ENCODE results near the gene CYSTM1.

The CYSTM1 gene

DNA sequence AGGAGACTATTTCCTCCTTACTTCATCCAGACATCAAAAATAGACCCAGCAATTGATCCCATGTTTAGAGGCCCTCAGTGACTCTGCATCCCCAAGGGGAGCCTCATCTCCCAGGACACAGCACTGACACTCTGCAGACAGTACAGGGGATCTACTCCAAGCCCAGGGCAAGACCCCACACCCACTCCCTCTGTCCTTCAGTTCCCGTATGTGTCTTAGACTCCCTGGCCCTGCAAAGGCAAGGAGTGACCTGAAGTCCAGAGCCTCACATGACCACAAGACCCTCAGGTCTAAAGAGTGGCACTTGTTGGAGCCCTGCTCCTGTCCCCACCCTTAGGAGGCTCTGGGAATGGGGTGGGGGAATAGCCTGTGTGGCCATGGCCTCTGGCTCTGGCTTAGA lies 27.5 kb upstream of the CYSTM1 start:
- ATAC-seq, result no peak
- TF ChIP-seq ZFP3 (CRISPR knock-in tag; IDR thresholded peaks at IDR 0.05), result no peak
- TF ChIP-seq, protein P1, sequence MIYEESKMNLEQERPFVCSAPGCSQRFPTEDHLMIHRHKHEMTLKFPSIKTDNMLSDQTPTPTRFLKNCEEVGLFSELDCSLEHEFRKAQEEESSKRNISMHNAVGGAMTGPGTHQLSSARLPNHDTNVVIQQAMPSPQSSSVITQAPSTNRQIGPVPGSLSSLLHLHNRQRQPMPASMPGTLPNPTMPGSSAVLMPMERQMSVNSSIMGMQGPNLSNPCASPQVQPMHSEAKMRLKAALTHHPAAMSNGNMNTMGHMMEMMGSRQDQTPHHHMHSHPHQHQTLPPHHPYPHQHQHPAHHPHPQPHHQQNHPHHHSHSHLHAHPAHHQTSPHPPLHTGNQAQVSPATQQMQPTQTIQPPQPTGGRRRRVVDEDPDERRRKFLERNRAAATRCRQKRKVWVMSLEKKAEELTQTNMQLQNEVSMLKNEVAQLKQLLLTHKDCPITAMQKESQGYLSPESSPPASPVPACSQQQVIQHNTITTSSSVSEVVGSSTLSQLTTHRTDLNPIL (CRISPR knock-in tag; IDR thresholded peaks at IDR 0.05; ENCODE audit: low read depth), result no peak

DNA sequence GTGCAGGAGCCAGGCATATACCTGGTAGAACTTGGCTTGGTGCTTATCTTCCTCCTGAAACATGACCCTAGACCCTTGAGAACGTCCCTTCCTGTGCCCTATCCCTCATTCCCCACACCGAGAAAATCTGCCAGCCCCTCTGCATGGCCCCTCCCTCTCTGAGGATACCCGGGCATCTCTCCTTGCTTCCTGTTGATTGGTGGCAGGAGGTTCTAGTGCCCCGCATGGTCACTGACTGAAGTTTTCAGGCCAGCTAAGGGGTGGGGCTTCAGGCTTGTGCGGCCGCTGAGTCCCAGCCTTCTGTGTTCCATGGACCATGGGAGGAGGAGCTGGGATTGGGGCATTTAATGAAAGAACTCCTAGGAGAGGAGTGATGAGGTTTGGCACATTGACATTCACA lies 26.5 kb upstream of the CYSTM1 start:
- TF ChIP-seq BACH2 (CRISPR knock-in tag; IDR thresholded peaks at IDR 0.05; ENCODE audit: borderline replicate concordance) (no peak), TOX (CRISPR knock-in tag; IDR thresholded peaks at IDR 0.05; ENCODE audit: borderline replicate concordance) (no peak), ESRRG (CRISPR knock-in tag; IDR thresholded peaks at IDR 0.05) (no peak), GLIS3 (CRISPR knock-in tag; IDR thresholded peaks at IDR 0.05) (no peak), TCF4 (CRISPR knock-in tag; IDR thresholded peaks at IDR 0.05; ENCODE audit: borderline replicate concordance) (no peak), ZFP3 (CRISPR knock-in tag; IDR thresholded peaks at IDR 0.05) (no peak), RARB (CRISPR knock-in tag; IDR thresholded peaks at IDR 0.05) (no peak), ARNTL (CRISPR knock-in tag; IDR thresholded peaks at IDR 0.05; ENCODE audit: borderline replicate concordance, low read depth) (no peak), ZFP30 (CRISPR knock-in tag; IDR thresholded peaks at IDR 0.05) (no peak), ZNF8 (CRISPR knock-in tag; IDR thresholded peaks at IDR 0.05) (no peak), OSR1 (CRISPR knock-in tag; IDR thresholded peaks at IDR 0.05) (no peak), SNAI2 (CRISPR knock-in tag; IDR thresholded peaks at IDR 0.05) (no peak), CSDC2 (CRISPR knock-in tag; IDR thresholded peaks at IDR 0.05) (no peak), ZC3H10 (CRISPR knock-in tag; IDR thresholded peaks at IDR 0.05) (no peak), PPARA (CRISPR knock-in tag; IDR thresholded peaks at IDR 0.05; ENCODE audit: borderline replicate concordance) (no peak), ISL1 (CRISPR knock-in tag; IDR thresholded peaks at IDR 0.05) (no peak)
- TF ChIP-seq, protein P2, sequence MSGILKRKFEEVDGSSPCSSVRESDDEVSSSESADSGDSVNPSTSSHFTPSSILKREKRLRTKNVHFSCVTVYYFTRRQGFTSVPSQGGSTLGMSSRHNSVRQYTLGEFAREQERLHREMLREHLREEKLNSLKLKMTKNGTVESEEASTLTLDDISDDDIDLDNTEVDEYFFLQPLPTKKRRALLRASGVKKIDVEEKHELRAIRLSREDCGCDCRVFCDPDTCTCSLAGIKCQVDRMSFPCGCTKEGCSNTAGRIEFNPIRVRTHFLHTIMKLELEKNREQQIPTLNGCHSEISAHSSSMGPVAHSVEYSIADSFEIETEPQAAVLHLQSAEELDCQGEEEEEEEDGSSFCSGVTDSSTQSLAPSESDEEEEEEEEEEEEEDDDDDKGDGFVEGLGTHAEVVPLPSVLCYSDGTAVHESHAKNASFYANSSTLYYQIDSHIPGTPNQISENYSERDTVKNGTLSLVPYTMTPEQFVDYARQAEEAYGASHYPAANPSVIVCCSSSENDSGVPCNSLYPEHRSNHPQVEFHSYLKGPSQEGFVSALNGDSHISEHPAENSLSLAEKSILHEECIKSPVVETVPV (CRISPR knock-in tag; IDR thresholded peaks at IDR 0.05), result no peak
- TF ChIP-seq, protein P3, sequence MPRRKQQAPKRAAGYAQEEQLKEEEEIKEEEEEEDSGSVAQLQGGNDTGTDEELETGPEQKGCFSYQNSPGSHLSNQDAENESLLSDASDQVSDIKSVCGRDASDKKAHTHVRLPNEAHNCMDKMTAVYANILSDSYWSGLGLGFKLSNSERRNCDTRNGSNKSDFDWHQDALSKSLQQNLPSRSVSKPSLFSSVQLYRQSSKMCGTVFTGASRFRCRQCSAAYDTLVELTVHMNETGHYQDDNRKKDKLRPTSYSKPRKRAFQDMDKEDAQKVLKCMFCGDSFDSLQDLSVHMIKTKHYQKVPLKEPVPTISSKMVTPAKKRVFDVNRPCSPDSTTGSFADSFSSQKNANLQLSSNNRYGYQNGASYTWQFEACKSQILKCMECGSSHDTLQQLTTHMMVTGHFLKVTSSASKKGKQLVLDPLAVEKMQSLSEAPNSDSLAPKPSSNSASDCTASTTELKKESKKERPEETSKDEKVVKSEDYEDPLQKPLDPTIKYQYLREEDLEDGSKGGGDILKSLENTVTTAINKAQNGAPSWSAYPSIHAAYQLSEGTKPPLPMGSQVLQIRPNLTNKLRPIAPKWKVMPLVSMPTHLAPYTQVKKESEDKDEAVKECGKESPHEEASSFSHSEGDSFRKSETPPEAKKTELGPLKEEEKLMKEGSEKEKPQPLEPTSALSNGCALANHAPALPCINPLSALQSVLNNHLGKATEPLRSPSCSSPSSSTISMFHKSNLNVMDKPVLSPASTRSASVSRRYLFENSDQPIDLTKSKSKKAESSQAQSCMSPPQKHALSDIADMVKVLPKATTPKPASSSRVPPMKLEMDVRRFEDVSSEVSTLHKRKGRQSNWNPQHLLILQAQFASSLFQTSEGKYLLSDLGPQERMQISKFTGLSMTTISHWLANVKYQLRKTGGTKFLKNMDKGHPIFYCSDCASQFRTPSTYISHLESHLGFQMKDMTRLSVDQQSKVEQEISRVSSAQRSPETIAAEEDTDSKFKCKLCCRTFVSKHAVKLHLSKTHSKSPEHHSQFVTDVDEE (CRISPR knock-in tag; IDR thresholded peaks at IDR 0.05), result no peak
- TF ChIP-seq, protein P1 (CRISPR knock-in tag; IDR thresholded peaks at IDR 0.05; ENCODE audit: low read depth), result no peak
- ATAC-seq, result no peak

DNA sequence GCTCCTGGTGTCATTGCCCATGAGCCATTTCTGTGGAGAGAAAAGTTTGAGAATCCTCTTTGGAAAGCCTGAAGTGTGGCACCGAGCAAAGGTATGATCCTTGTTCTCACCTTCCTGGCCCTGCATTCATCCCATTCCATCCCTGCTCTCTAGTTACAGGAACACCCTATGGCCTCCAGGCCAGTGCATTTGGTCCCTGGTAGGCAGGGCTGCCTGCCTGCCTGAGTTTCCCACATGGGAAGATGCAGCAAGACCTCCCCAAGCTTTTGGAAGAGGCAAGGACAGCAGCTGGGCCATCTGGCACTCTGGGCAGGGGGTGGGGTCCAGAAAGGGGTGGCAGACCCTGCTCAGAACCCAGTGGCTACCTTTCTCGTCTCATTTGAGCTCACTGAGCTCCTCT lies 24.8 kb upstream of the CYSTM1 start:
- TF ChIP-seq, protein P2 (CRISPR knock-in tag; IDR thresholded peaks at IDR 0.05), result no peak
- no peak for TF ChIP-seq ZFP3 (CRISPR knock-in tag; IDR thresholded peaks at IDR 0.05)
- no peak for TF ChIP-seq TCF4 (CRISPR knock-in tag; IDR thresholded peaks at IDR 0.05; ENCODE audit: borderline replicate concordance)
- TF ChIP-seq ZC3H10 (CRISPR knock-in tag; IDR thresholded peaks at IDR 0.05), result no peak
- TF ChIP-seq GLIS3 (CRISPR knock-in tag; IDR thresholded peaks at IDR 0.05), result no peak
- TF ChIP-seq, protein P1 (CRISPR knock-in tag; IDR thresholded peaks at IDR 0.05; ENCODE audit: low read depth), result no peak
- TF ChIP-seq TOX (CRISPR knock-in tag; IDR thresholded peaks at IDR 0.05; ENCODE audit: borderline replicate concordance), result no peak
- TF ChIP-seq, protein P3 (CRISPR knock-in tag; IDR thresholded peaks at IDR 0.05), result no peak
- no peak for TF ChIP-seq RARB (CRISPR knock-in tag; IDR thresholded peaks at IDR 0.05)
- no peak for TF ChIP-seq CSDC2 (CRISPR knock-in tag; IDR thresholded peaks at IDR 0.05)
- no peak for TF ChIP-seq ESRRG (CRISPR knock-in tag; IDR thresholded peaks at IDR 0.05)
- no peak for ATAC-seq
